ENCODE measurements around the gene TBC1D20.
A peak's percentile ranks its signal among the peaks of the same experiment; 100 is the strongest.

The TBC1D20 gene

GRCh38 chr20:408843-409696 lies 53.3 kb downstream of the TBC1D20 start:
- no peak for TF ChIP-seq CTCF (IDR thresholded peaks at IDR 0.05; ENCODE audit: low read depth, low read length)
- DNase-seq (ENCODE audit: low read depth in 2 of 2): no peak

GRCh38 chr20:407953-408842 lies 54.1 kb downstream of the TBC1D20 start, which contains the start of gene RBCK1:
Gene RBCK1 (plus strand): TSS chr20:408299. CDS start chr20:408758, 459 bp downstream.
- DNase-seq (ENCODE audit: low read depth in 2 of 2): peak; percentile 81 to 89
- TF ChIP-seq CTCF (IDR thresholded peaks at IDR 0.05; ENCODE audit: low read depth, low read length): no peak
- peak within 1 kb of the TSS; percentile 99 for H3K4me3 ChIP-seq (replicated peaks in 1 of 2; ENCODE audit: low read depth in 2 of 2, low read length in 2 of 2)

More at GRCh38 chr20:408843-409696, 53.3 kb downstream of the TBC1D20 start:
- H3K4me3 ChIP-seq (replicated peaks in 1 of 2; ENCODE audit: low read depth in 2 of 2, low read length in 2 of 2): peak overlapping the region; percentile 99

- DNase-seq (ENCODE audit: low read depth in 2 of 2): peak; percentile 80 to 81
These were observed 55.0 kb downstream of the TBC1D20 start for GRCh38 chr20:407133-407952.

GRCh38 chr20:406200-407132 lies 55.9 kb downstream of the TBC1D20 start:
- no peak for TF ChIP-seq CTCF (IDR thresholded peaks at IDR 0.05; ENCODE audit: low read depth, low read length)
- no peak for DNase-seq (ENCODE audit: low read depth in 2 of 2)
- no peak overlapping the region for H3K4me3 ChIP-seq (replicated peaks in 1 of 2; ENCODE audit: low read depth in 2 of 2, low read length in 2 of 2)

More at GRCh38 chr20:407133-407952, 55.0 kb downstream of the TBC1D20 start:
- H3K4me3 ChIP-seq (replicated peaks in 1 of 2; ENCODE audit: low read depth in 2 of 2, low read length in 2 of 2): peak overlapping the region; percentile 34 to 57
- peak; percentile 30 for TF ChIP-seq CTCF (IDR thresholded peaks at IDR 0.05; ENCODE audit: low read depth, low read length)

GRCh38 chr20:404088-404487 lies 58.2 kb downstream of the TBC1D20 start:
- no peak for DNase-seq (ENCODE audit: low read depth in 2 of 2)
- TF ChIP-seq CTCF (IDR thresholded peaks at IDR 0.05; ENCODE audit: low read depth, low read length): no peak
- no peak overlapping the region for H3K4me3 ChIP-seq (replicated peaks in 1 of 2; ENCODE audit: low read depth in 2 of 2, low read length in 2 of 2)
